HL-60 (cell line): ENCODE data around the gene MEIOB.

Experiments used
- DNase-seq, 2 experiments: peaks; one replicate each; pipeline ENCODE4 v3.0.0-alpha.2; 2010 to 2020; ENCODE audit warnings: low read depth in 1 of 2, low spot score in 1 of 2
- H3K27ac ChIP-seq: fragments of 250-450 bp; sonication (Bioruptor Pico); replicated peaks from 2 replicates; pipeline ENCODE4 v1.5.1; 2020; ENCODE audit warnings: mild to moderate bottlenecking, moderate library complexity
- H3K27me3 ChIP-seq: fragments of 250-450 bp; sonication (Bioruptor Pico); 2 replicates; pipeline ENCODE4 v1.5.1; 2021; ENCODE audit warnings: mild to moderate bottlenecking, moderate library complexity; ENCODE audit not compliant: insufficient read depth, poor library complexity, severe bottlenecking
- H3K4me3 ChIP-seq: replicated peaks from 2 replicates; pipeline ENCODE4 v1.5.1; 2011; ENCODE audit warnings: mild to moderate bottlenecking, control low read depth, low read length; ENCODE audit not compliant: insufficient read depth
- GABPA ChIP-seq: IDR thresholded peaks from 2 replicates; pipeline ENCODE4 v1.6.1; 2012; ENCODE audit warnings: low read depth
- POLR2AphosphoS5 ChIP-seq: IDR thresholded peaks from 2 replicates; pipeline ENCODE4 v1.6.1; 2012; ENCODE audit warnings: low read depth
- SPI1 ChIP-seq: IDR thresholded peaks from 2 replicates; pipeline ENCODE4 v1.6.1; 2012; ENCODE audit warnings: low read depth, mild to moderate bottlenecking, borderline replicate concordance
- TF ChIP-seq, protein P1 (sequence below): IDR thresholded peaks from 2 replicates; pipeline ENCODE4 v1.6.1; 2012; ENCODE audit warnings: low read depth; ENCODE audit not compliant: insufficient replicate concordance
- TF ChIP-seq, protein P2 (sequence below): IDR thresholded peaks from one replicate; pipeline ENCODE4 v1.5.1; 2011; ENCODE audit warnings: low read length, control low read depth, inconsistent platforms; ENCODE audit not compliant: insufficient read depth

Gene MEIOB

DNA sequence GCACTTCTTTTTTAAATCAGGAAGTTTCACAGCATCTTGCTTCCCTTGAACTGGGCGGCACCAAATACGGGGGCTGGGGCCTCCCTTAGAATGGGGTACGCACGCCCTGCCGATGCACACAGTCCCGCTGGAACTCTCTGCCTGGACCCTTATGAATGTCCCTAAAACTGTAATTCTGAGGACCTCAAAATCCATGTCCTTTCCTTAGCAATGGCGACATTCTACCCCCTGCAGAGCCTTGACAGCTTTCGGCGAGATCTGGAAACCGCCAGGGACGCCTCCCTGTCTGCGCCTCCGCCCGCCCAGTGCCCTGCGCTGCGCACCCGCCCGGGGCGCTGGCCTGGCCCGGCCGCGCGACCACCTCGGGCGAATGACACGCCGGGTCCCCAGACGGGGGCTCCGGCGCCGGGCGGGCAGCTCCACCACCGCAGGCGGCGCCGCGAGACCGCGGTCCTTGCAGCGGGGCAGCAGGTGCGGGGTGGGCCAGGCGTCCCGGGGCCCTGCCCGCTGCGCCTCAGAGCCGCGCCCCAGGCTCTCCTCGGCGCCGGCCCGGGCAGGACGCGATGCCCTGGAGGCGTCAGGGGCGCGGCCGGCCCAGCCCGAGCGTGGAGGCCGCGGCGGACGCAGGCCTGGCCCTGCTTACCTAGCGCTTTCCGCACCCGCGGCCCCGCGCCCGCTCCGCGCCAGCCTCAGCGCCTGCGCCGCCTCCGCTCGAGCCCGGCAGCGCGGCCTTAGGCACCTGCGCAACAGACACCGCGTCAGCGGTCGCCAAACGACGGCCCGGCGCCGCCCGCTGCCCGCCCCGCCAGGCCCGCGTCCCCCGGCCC lies 45.9 kb downstream of the MEIOB start:
- peak overlapping the region; percentile 89 for H3K4me3 ChIP-seq
- H3K27ac ChIP-seq = peak overlapping the region; percentile 15; the same call in 1 of the 2 replicates
- H3K27me3 ChIP-seq = no peaks in the 10 kb centered on the region
- TF ChIP-seq SPI1 (no peak), POLR2AphosphoS5 (no peak), GABPA (no peak)
- TF ChIP-seq, protein P1, sequence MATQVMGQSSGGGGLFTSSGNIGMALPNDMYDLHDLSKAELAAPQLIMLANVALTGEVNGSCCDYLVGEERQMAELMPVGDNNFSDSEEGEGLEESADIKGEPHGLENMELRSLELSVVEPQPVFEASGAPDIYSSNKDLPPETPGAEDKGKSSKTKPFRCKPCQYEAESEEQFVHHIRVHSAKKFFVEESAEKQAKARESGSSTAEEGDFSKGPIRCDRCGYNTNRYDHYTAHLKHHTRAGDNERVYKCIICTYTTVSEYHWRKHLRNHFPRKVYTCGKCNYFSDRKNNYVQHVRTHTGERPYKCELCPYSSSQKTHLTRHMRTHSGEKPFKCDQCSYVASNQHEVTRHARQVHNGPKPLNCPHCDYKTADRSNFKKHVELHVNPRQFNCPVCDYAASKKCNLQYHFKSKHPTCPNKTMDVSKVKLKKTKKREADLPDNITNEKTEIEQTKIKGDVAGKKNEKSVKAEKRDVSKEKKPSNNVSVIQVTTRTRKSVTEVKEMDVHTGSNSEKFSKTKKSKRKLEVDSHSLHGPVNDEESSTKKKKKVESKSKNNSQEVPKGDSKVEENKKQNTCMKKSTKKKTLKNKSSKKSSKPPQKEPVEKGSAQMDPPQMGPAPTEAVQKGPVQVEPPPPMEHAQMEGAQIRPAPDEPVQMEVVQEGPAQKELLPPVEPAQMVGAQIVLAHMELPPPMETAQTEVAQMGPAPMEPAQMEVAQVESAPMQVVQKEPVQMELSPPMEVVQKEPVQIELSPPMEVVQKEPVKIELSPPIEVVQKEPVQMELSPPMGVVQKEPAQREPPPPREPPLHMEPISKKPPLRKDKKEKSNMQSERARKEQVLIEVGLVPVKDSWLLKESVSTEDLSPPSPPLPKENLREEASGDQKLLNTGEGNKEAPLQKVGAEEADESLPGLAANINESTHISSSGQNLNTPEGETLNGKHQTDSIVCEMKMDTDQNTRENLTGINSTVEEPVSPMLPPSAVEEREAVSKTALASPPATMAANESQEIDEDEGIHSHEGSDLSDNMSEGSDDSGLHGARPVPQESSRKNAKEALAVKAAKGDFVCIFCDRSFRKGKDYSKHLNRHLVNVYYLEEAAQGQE = no peak
- TF ChIP-seq, protein P2, sequence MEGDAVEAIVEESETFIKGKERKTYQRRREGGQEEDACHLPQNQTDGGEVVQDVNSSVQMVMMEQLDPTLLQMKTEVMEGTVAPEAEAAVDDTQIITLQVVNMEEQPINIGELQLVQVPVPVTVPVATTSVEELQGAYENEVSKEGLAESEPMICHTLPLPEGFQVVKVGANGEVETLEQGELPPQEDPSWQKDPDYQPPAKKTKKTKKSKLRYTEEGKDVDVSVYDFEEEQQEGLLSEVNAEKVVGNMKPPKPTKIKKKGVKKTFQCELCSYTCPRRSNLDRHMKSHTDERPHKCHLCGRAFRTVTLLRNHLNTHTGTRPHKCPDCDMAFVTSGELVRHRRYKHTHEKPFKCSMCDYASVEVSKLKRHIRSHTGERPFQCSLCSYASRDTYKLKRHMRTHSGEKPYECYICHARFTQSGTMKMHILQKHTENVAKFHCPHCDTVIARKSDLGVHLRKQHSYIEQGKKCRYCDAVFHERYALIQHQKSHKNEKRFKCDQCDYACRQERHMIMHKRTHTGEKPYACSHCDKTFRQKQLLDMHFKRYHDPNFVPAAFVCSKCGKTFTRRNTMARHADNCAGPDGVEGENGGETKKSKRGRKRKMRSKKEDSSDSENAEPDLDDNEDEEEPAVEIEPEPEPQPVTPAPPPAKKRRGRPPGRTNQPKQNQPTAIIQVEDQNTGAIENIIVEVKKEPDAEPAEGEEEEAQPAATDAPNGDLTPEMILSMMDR = no peak
- DNase-seq = peak; percentile 60 to 63

DNA sequence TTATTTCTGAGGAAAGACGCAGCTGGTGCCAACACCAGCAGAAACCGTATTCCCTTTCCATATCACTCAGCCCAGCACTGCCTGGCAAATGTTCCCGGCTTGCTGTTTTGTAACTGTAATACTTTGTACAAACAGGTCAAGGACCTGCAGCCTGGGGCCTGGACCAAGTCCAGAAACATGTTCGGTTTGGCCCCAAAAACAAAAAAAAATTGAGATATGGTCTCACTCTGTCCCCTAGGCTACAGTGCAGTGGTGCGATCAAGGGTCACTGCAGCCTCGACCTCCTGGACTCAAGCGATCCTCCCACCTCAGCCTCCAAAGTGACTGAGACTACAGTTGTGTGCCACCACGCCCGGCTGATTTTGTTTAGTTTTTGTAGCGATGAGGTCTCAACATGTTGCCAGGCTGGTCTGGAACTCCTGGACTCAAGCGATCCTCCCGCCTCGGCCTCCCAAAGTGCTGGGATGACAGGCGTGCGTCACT lies 46.5 kb downstream of the MEIOB start:
- DNase-seq = no peak
- no peak overlapping the region for H3K27ac ChIP-seq
- peak overlapping the region; percentile 54 for H3K4me3 ChIP-seq
- no peaks in the 10 kb centered on the region for H3K27me3 ChIP-seq
- TF ChIP-seq SPI1 (no peak), GABPA (no peak), POLR2AphosphoS5 (no peak)
- TF ChIP-seq, protein P2 = no peak
- TF ChIP-seq, protein P1 = no peak

DNA sequence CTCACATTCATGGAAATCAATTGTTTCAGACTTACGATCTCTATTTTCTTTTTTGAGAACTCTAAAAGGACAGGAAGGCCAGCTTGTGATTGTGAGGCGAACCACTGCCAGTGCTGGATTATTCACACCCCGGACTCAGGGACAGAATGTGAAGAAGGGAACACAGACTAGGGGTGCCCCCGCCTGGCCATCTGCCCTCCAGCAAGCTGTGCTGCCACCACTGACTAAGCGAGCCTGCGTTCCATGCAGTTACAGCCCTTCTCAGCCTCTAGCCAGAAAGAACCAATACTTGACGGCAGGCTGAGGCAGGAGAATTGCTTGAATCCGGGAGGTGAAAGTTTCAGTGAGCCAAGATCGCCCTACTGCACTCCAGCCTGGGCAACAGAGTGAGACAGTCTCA lies 48.1 kb downstream of the MEIOB start:
- TF ChIP-seq, protein P2 = peak; percentile 50
- TF ChIP-seq SPI1 = no peak
- no peak overlapping the region for H3K27ac ChIP-seq
- peak; percentile 64 to 83 for DNase-seq
- H3K27me3 ChIP-seq = no peaks in the 10 kb centered on the region
- no peak overlapping the region for H3K4me3 ChIP-seq
